DMS 273 treated with DMSO at 0.1 percent for 48 hours (cell line): ENCODE measurements around the gene ADAM19.
"Not testable (repeated sequence)": the region's sequence is repeated elsewhere in the genome, so short reads cannot be mapped to it uniquely, and the experiment has no call there.

Experiments used
- DNase-seq: peaks from one replicate; lab custom pipeline; 2025; lab: John Stamatoyannopoulos, UW

Gene ADAM19

GRCh38 chr5:157484768-157485167 is 90.8 kb downstream of the ADAM19 start:
- DNase-seq: no peak

DNA sequence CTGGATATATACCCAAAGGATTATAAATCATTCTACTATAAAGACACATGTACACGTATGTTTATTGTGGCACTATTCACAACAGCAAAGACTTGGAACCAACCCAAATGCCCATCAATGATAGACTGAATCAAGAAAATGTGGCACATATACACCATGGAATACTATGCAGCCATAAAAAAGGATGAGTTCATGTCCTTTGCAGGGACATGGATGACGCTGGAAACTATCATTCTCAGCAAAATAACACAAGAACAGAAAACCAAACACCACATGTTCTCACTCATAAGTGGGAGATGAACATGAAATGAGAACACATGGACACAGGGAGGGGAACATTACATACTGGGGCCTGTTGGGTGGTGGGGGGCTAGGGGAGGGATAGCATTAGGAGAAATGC is 92.9 kb downstream of the ADAM19 start:
- not testable (repeated sequence) for DNase-seq

DNA sequence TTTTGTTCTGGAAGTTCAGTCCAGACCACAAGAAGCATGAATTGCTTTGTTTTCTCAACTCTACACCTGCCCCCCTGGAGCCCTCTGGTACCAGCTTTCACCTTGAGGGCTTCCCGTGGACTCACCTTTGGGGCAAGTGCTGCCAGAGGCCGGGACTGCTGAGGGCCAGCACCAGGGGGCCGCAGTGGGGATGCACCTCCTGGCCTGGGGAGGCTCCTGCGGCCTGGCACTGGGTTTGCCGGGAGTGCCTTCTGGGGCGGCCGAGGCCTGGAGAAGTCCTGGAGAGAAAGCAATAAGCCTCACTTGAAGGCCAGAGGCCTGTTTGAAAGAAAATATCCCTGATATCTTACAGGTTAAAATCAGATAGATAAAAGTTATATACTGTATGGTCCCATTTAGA is 93.9 kb downstream of the ADAM19 start:
- no peak for DNase-seq

GRCh38 chr5:157481265-157481664 is 94.3 kb downstream of the ADAM19 start:
- DNase-seq: no peak

- no peak for DNase-seq
Measured at GRCh38 chr5:157479612-157480510, 95.7 kb downstream of the ADAM19 start.

DNA sequence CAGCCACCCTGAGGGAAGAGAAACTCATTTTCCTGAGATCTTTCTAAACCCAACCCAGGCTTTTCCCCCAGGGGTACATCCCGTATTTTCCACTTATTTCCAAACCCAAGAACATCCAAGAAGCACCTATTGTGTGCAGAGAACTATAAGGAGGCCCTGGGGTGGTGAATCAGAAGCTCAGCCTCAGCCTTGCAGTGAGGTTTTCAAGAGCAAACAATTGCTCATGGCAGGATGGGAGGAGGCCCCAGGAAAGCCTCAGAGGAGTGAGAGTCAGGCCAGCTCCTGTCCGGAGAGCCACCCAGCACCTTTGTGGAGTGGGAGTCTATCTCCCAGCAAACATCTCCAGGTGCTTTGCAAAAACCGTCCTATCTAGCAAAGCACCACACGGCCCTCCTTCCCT is 96.4 kb downstream of the ADAM19 start:
- no peak for DNase-seq

DNA sequence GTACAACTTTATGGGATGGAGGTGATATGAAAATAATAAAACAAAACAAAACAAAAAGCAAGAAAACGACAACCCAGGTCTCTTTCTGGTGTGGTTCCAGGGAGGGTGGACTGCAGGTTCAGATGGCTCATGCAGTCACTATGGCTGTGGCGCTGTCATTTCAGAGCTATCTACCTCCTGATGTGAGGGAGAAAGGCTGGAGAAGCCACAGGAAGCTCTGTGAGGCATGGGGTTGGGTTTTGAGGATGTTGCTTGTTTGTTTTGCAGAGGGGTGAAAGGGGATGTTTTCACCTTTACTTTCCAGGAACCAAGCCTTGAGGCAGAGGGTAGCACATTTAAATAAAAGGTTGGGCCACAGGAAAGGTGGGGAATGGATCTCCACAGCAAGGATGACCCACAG is 96.8 kb downstream of the ADAM19 start:
- DNase-seq: no peak

DNA sequence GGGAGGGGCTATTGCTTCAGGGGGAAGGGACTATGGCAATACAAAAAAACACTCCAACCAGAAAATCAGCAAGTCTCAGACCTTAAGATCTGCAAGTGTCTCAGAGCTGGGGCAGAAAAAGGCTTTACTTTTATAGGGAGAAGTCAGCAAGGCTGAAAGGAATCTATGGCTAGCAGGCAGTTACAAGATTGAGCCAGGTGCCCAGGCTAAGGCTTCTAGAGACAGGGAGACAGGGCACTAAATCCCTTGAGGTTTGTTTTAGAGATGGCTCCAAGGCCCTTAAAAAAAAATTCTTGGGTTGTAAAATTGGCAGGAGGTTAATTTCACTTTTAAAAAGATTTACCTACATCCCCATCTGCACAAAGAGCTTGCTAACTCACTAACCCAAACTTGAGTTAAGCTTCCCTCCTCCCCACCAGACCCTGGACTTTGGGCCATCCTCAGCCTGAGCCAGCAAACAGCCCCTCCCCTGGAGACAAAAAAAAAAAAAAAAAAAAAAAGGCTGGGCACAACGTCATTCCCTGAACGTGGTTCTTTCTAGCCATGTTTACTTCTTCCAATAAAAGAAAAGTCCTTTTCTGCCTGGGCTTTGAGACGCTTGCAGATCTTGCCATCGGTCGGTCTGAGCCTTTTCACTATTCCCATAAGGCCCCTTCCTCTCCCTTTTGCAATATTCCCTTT is 97.6 kb downstream of the ADAM19 start:
- DNase-seq: no peak

GRCh38 chr5:157476702-157477408 is 98.7 kb downstream of the ADAM19 start:
- no peak for DNase-seq

DNA sequence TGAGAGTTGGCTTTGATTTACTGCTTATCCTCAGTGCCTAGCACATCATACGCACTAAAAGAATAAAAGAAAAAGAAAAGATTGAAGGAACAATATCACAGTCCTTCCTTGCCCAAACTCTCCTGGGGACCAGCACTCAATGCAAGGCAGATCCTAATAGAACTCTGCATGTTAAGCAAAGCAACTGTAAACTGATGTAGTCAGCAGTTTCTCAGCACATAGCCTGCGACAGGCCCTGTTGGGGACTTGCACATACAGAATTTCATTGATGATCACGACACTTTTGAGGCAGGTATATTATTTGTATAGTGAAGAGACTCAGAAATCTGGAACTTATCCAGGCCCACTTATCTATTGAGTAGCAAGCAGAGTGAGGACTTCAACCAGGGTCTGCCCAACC is 100.1 kb downstream of the ADAM19 start:
- no peak for DNase-seq

DNA sequence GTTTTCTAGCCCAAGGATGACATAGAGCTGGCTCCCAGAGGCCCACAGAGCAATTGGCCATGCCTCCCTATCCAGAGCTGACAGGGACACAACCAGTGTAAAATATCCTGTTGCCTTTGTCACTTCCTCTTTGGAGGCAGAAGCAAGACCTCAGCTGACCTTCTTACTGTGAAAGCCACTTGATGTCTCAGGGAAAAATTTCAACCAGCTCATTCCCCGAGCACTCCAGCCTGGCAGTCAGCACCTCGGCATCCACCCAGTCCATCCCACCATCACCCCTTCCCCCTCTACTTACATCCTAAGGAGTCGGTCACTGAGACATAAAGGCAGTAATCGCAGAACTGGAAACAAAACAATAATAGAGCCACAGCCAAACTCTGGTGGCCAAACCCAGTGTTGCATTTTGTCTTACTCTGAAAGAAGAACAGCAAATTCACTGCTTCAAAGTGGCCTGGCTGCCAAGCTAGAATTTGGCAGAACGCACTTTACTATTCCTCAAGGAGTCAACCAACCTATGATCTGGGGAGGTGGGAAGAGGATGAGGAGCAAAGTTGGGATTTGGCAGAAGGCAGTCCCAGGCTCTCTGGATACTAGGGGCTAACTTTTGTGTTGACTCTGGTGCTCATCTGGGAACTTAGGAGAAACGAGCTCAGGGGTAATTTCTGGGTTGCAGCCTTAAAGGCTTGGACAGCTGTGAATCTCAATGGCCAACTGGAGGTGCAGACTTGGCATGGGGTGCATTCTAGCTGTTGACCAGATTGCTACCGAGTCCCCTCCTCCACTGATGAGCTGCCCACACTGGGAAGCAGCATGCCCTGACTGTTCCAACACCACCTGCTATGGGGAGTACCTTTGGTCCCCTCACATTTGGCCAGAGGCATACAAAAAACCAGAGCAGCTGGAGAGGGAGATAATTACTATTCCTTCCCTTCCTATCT is 101.9 kb downstream of the ADAM19 start:
- peak; percentile 71 for DNase-seq

GRCh38 chr5:157471709-157472108 is 103.9 kb downstream of the ADAM19 start:
- no peak for DNase-seq

DNA sequence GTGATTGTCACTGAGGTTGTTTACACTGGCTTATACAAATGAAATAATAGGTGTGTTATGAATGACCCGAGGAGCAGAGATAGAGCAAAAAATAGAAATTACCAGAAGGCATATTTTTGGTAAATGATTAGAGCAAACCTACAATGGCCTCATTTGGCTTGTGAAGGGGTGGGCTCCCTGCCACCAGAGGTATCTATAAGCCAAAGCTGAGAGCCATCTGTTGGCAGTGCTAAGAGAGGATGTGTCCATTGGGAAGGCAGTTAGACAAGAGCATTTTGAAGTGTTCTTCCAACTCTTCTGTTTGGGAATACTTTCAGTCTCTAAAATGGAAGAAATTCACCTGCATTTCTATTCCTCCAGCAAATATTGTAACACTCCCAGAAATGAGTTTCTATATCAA is 104.9 kb downstream of the ADAM19 start:
- DNase-seq: no peak

DNA sequence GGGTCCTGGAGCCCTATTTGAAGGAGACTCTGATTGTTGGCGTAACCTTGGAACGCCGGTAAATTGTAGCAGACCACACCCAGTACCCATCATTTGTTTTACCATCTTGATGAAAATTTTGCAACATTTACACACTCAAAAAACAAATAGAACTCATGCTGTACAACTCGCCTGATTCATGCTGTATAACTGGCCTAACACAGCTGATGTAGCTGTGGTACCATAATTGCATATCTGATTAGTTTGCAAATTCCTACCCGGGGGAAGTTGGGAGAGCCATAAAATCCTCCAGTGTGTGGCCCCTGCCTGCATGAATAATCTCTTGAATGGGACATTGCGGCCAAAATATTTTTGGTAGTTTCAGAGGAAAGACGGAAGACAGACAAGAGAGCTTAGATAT is 105.9 kb downstream of the ADAM19 start:
- DNase-seq: no peak

DNA sequence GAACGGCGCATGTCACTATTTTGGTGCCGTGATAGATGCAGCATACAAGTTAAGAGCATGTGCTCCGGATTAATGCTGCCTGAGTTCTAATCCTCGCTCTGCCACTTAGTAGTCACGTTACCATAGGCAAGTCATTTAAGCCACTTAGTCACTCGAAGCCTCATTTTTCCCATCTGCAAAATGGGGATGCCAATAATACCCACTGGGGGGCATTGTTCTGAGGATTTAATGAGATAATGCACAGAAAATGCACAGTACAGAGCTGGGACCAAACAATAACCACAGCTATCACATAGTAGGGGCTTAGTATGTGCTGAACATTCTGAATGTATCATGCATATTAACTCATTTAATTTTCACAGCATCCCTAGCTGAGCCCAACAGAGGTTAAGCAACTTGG is 106.5 kb downstream of the ADAM19 start:
- DNase-seq: no peak

GRCh38 chr5:157468293-157468965 is 107.1 kb downstream of the ADAM19 start:
- no peak for DNase-seq

DNA sequence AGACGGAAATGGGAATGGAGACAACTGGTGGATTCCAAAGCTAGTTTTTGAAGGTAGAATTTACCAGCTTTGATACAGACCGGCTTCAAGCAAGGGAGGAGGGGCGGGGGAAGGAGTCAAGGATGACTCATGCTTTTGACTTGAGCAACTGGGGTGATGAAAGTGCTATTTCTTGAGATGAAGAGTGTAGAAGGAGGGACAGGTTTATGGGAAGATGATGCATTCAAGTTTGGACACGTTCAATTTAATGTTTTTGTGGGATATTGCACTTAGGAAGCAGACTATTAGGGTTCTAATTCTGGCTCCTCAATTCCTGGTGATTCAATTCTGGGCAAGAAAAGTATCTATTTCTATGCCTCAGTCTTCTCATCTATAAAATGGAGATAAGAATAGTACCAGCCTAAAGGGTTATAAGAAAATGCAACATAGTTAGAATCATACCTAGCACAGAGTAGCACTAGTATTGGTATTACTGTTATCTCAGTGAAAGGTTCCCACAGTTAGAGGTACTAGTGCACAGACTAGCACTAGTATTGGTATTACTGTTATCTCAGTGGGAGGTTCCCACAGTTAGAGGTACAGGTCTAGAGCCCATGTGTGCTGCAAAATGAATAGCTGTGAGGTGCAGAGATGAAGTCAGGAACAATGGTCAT is 110.9 kb downstream of the ADAM19 start:
- DNase-seq: no peak

- DNase-seq: no peak
Measured at GRCh38 chr5:157463621-157464518, 111.7 kb downstream of the ADAM19 start.

GRCh38 chr5:157463081-157463480 is 112.5 kb downstream of the ADAM19 start:
- no peak for DNase-seq
